IMR-90 (cell line): ENCODE results near the gene SRGAP3. TPM values are rescaled to one million over a fixed set of nuclear protein-coding genes. Genes with fewer than 3 reads are reported as not detected.

Experiments
- ATAC-seq: fragments of 200-7000 bp; cut with Tn5 transposase; 2 replicates; pipeline ENCODE4 v1.9.1; 2020; ENCODE audit warnings: low read depth, mild to moderate bottlenecking, moderate library complexity
- BruUV-seq: library from RNA; stranded (reverse); fragments of 400-500 nt; replicated peaks from 2 replicates; lab custom pipeline; 2021; lab: Mats Ljungman, UMichigan
- CTCF ChIA-PET: fragments of 300-600 bp; formaldehyde crosslinking; extraction: SDS; loops from one replicate; lab custom pipeline; 2021; ENCODE audit warnings: antibody characterized with exemption; lab: Yijun Ruan, JAX
- POLR2A ChIA-PET: fragments of 300-600 bp; sonication (Branson Sonifier 250); formaldehyde crosslinking; loops from one replicate; lab custom pipeline; 2022; ENCODE audit warnings: antibody characterized with exemption; ENCODE audit not compliant: unreplicated experiment; lab: Charles Lee
- DNase-seq: peaks from one replicate; pipeline ENCODE4 v3.0.0; 2013
- H2AFZ ChIP-seq: replicated peaks from 2 replicates; pipeline ENCODE3; 2013; ENCODE audit warnings: low read length, mild to moderate bottlenecking; ENCODE audit not compliant: poor library complexity
- H2AK5ac ChIP-seq: 2 replicates; pipeline ENCODE4 v1.6.1; 2013; ENCODE audit warnings: low read depth, low read length, inconsistent platforms
- H2AK9ac ChIP-seq: replicated peaks from 2 replicates; pipeline ENCODE3; 2013; ENCODE audit warnings: mild to moderate bottlenecking, low read depth, low read length, moderate library complexity; ENCODE audit not compliant: poor library complexity
- H2BK120ac ChIP-seq: 2 replicates; pipeline ENCODE4 v1.6.1; 2013; ENCODE audit warnings: low read depth, low read length, inconsistent platforms
- H2BK15ac ChIP-seq: 3 replicates; pipeline ENCODE4 v1.6.1; 2013; ENCODE audit warnings: low read depth, low read length, inconsistent platforms
- H2BK20ac ChIP-seq: 2 replicates; pipeline ENCODE4 v1.6.1; 2013; ENCODE audit warnings: low read depth, mild to moderate bottlenecking, inconsistent platforms, low read length, moderate library complexity
- H2BK5ac ChIP-seq: 2 replicates; pipeline ENCODE4 v1.6.1; 2013; ENCODE audit warnings: mild to moderate bottlenecking, low read depth, low read length, inconsistent platforms; ENCODE audit not compliant: poor library complexity, severe bottlenecking
- H3K14ac ChIP-seq: replicated peaks from 2 replicates; pipeline ENCODE4 v1.6.1; 2013; ENCODE audit warnings: low read depth, low read length, inconsistent platforms
- H3K18ac ChIP-seq: 2 replicates; pipeline ENCODE4 v1.6.1; 2013; ENCODE audit warnings: low read depth, low read length, control low read depth
- H3K23ac ChIP-seq: 2 replicates; pipeline ENCODE4 v1.6.1; 2013; ENCODE audit warnings: low read depth, low read length, inconsistent platforms
- H3K27ac ChIP-seq: 2 replicates; pipeline ENCODE4 v1.5.1; 2013; ENCODE audit warnings: mild to moderate bottlenecking, control low read depth, low read length; ENCODE audit not compliant: insufficient read depth
- H3K27me3 ChIP-seq: 2 replicates; pipeline ENCODE4 v1.6.1; 2013; ENCODE audit warnings: low read length; ENCODE audit not compliant: control insufficient read depth, insufficient read depth
- H3K36me3 ChIP-seq: 2 replicates; pipeline ENCODE4 v1.6.1; 2013; ENCODE audit warnings: low read length, mixed read lengths; ENCODE audit not compliant: control insufficient read depth, insufficient read depth
- H3K4ac ChIP-seq: 2 replicates; pipeline ENCODE4 v1.6.1; 2013; ENCODE audit warnings: low read depth, low read length, inconsistent platforms
- H3K4me1 ChIP-seq: 2 replicates; pipeline ENCODE4 v1.6.1; 2013; ENCODE audit warnings: low read length, mixed read lengths; ENCODE audit not compliant: control insufficient read depth, insufficient read depth
- H3K4me2 ChIP-seq: 2 replicates; pipeline ENCODE4 v1.6.1; 2013; ENCODE audit warnings: low read depth, mild to moderate bottlenecking, control low read depth, low read length, moderate library complexity
- H3K4me3 ChIP-seq: 2 replicates; pipeline ENCODE4 v1.5.1; 2013; ENCODE audit warnings: low read depth, mild to moderate bottlenecking, control low read depth, low read length, moderate library complexity; ENCODE audit not compliant: insufficient read depth
- H3K56ac ChIP-seq: 2 replicates; pipeline ENCODE4 v1.6.1; 2013; ENCODE audit warnings: low read length, inconsistent platforms; ENCODE audit not compliant: insufficient read depth; ENCODE audit errors: extremely low read depth
- H3K79me1 ChIP-seq, 2 experiments: 2 replicates each; pipeline ENCODE4 v1.6.1; 2013; ENCODE audit warnings: low read length in 2 of 2, inconsistent platforms in 1 of 2, low read depth in 1 of 2
- H3K9ac ChIP-seq: 2 replicates; pipeline ENCODE4 v1.6.1; 2013; ENCODE audit warnings: low read depth, low read length, control low read depth
- H3K9me1 ChIP-seq: 2 replicates; pipeline ENCODE4 v1.6.1; 2013; ENCODE audit warnings: low read length, inconsistent platforms; ENCODE audit not compliant: insufficient read depth
- H3K9me3 ChIP-seq: 2 replicates; pipeline ENCODE4 v1.6.1; 2013; ENCODE audit warnings: low read length; ENCODE audit not compliant: control insufficient read depth, insufficient read depth
- H4K20me1 ChIP-seq: 2 replicates; pipeline ENCODE4 v1.6.1; 2013; ENCODE audit warnings: low read length, inconsistent platforms; ENCODE audit not compliant: insufficient read depth
- H4K5ac ChIP-seq: 2 replicates; pipeline ENCODE4 v1.6.1; 2013; ENCODE audit warnings: mild to moderate bottlenecking, low read depth, low read length, control low read depth
- H4K8ac ChIP-seq, 2 experiments: 2 replicates each; pipeline ENCODE4 v1.6.1; 2013; ENCODE audit warnings: low read depth in 2 of 2, low read length in 2 of 2, control low read depth in 1 of 2, inconsistent platforms in 1 of 2
- H4K91ac ChIP-seq: 2 replicates; pipeline ENCODE4 v1.6.1; 2013; ENCODE audit warnings: low read depth, low read length, inconsistent platforms; ENCODE audit not compliant: insufficient read depth
- BHLHE40 ChIP-seq: fragments of 150-350 bp; IDR thresholded peaks from 2 replicates; pipeline ENCODE4 v1.6.1; 2016; ENCODE audit warnings: mild to moderate bottlenecking, low read depth, low read length
- CEBPB ChIP-seq: IDR thresholded peaks from 2 replicates; pipeline ENCODE4 v1.6.1; 2012; ENCODE audit warnings: low read depth, low read length, improper control_type of control experiment
- CHD1 ChIP-seq: IDR thresholded peaks from 2 replicates; pipeline ENCODE4 v1.6.1; 2012; ENCODE audit warnings: low read depth, low read length, improper control_type of control experiment
- FOS ChIP-seq: fragments of 150-350 bp; IDR thresholded peaks from 2 replicates; pipeline ENCODE4 v1.6.1; 2016; ENCODE audit warnings: low read depth, low read length
- MXI1 ChIP-seq: IDR thresholded peaks from 2 replicates; pipeline ENCODE4 v1.6.1; 2012; ENCODE audit warnings: low read depth, mild to moderate bottlenecking, low read length, moderate library complexity, borderline replicate concordance
- POLR2A ChIP-seq: IDR thresholded peaks from 2 replicates; pipeline ENCODE4 v1.6.1; 2012; ENCODE audit warnings: mild to moderate bottlenecking, low read depth, low read length
- RFX5 ChIP-seq: IDR thresholded peaks from 2 replicates; pipeline ENCODE4 v1.8.0; 2012; ENCODE audit warnings: low read depth, mild to moderate bottlenecking, low read length, moderate library complexity
- SMC3 ChIP-seq: fragments of 150-350 bp; IDR thresholded peaks from 2 replicates; pipeline ENCODE4 v1.6.1; 2016; ENCODE audit warnings: low read depth, mild to moderate bottlenecking, antibody characterized with exemption, low read length, moderate library complexity
- WGBS, 2 experiments: methylation state at CpG; one replicate each; pipeline versions ENCODE4 v1.1.5 to v1.1.7; 2013; ENCODE audit warnings: missing lambda C conversion rate in 2 of 2; ENCODE audit not compliant: insufficient read length in 1 of 2; ENCODE audit errors: extremely low coverage in 2 of 2; 5-methylcytosine and 5-hydroxymethylcytosine counted together
- dilution Hi-C: fragments of 300-500 bp; cut with HindIII; formaldehyde crosslinking; loops from one replicate; pipeline ENCODE4 v1.14.3; 2018; ENCODE audit warnings: low sequenced_read_pairs; ENCODE audit not compliant: unreplicated experiment
- in situ Hi-C: fragments of 300-500 bp; cut with MboI; formaldehyde crosslinking; loops from 3 replicates; pipeline ENCODE4 v1.14.3; 2019; ENCODE audit warnings: low sequenced_read_pairs, inconsistent platforms, mixed read lengths
- intact Hi-C: fragments of 100-400 bp; cut with micrococcal nuclease; formaldehyde crosslinking; loops from 2 replicates; pipeline ENCODE4 v1.10.0; 2022
- polyA plus RNA-seq, 3 experiments: library from polyadenylated mRNA; depleted of rRNA; stranded (reverse); fragments of >200 nt; gene quantifications; 2 replicates each; pipeline ENCODE4 v1.2.3, GENCODE V29; 2012; ENCODE audit warnings: low replicate concordance in 1 of 3
- total RNA-seq: library from RNA; depleted of rRNA; stranded (reverse); fragments of >200 nt; gene quantifications from 2 replicates; pipeline ENCODE4 v1.2.3, GENCODE V29; 2012
- TF ChIP-seq, protein P1 (sequence below): fragments of 150-350 bp; IDR thresholded peaks from 2 replicates; pipeline ENCODE4 v1.6.1; 2017; ENCODE audit warnings: mild to moderate bottlenecking, antibody characterized with exemption, low read length, low read depth
- TF ChIP-seq, protein P2 (sequence below): conservative IDR thresholded peaks from 2 replicates; pipeline ENCODE4 v1.5.1; 2012; ENCODE audit warnings: mild to moderate bottlenecking, low read depth, low read length, improper control_type of control experiment

SRGAP3 gene
- total and polyA plus RNA-seq, 2 of the 4 experiments (the other 2 are of a cell fraction): 0.68 to 1.4 TPM

DNA sequence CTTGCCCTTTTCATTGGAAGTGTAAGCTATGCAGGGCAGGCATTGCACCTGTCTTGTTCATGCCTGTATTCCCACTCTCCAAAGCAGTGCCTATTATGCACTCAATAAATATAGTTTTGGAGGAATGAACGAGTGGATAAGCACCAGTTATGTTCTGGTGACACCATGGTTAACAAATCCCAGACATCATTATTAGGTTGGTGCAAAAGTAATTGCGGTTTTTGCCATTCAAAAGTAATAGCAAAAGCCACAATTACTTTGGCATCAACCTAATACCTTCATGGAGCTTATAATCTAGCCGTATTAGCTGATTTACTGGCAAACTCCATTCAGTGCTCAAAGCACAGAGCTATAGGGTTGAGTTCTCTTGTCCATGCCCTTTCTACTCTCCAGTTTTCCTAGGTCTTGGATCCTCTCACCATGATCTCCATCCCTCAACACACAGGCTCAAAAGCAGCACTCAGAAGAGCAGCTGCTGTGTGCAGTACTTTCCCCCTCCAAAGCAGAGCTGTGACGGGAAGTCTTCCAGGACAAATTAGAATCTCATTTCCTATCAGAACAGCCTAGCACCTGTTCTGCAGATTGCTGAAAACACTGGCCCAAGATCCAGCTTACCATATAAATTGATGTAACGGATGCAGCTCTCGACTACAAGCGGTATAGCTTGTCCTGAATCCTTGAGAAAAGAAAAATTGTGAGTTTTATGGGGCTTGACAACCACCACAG lies 223.0 kb downstream of the SRGAP3 start:
- Histone ChIP-seq H3K9me1 (no peaks in the 10 kb centered on the region), H2AK9ac (no peak overlapping the region), H2BK120ac (no peak overlapping the region), H3K56ac (no peak overlapping the region), H2BK15ac (no peak overlapping the region), H4K91ac (no peak overlapping the region), H3K36me3 (no peaks in the 10 kb centered on the region), H4K8ac (no peak overlapping the region), H3K4me1 (peaks cover 4% of the 10 kb centered on the region; the same call in 1 of the 2 replicates), H3K4me3 (no peak overlapping the region), H3K9ac (no peak overlapping the region), H2AK5ac (no peak overlapping the region), H3K9me3 (no peaks in the 10 kb centered on the region), H3K79me1 (no peaks in the 10 kb centered on the region), H3K4ac (no peak overlapping the region), H3K18ac (no peak overlapping the region), H2AFZ (no peak overlapping the region), H4K20me1 (no peaks in the 10 kb centered on the region), H3K27me3 (no peaks in the 10 kb centered on the region; the same call in 1 of the 2 replicates), H3K4me2 (no peak overlapping the region), H3K14ac (no peak overlapping the region), H2BK5ac (no peak overlapping the region), H3K27ac (no peak overlapping the region), H3K23ac (no peak overlapping the region), H4K5ac (no peak overlapping the region), H2BK20ac (no peak overlapping the region)
- no TSS peak for BruUV-seq
- no peak for TF ChIP-seq FOS
- TF ChIP-seq, protein P1, sequence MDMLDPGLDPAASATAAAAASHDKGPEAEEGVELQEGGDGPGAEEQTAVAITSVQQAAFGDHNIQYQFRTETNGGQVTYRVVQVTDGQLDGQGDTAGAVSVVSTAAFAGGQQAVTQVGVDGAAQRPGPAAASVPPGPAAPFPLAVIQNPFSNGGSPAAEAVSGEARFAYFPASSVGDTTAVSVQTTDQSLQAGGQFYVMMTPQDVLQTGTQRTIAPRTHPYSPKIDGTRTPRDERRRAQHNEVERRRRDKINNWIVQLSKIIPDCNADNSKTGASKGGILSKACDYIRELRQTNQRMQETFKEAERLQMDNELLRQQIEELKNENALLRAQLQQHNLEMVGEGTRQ: no peak
- TF ChIP-seq BHLHE40: no peak
- no peak for TF ChIP-seq POLR2A
- TF ChIP-seq, protein P2, sequence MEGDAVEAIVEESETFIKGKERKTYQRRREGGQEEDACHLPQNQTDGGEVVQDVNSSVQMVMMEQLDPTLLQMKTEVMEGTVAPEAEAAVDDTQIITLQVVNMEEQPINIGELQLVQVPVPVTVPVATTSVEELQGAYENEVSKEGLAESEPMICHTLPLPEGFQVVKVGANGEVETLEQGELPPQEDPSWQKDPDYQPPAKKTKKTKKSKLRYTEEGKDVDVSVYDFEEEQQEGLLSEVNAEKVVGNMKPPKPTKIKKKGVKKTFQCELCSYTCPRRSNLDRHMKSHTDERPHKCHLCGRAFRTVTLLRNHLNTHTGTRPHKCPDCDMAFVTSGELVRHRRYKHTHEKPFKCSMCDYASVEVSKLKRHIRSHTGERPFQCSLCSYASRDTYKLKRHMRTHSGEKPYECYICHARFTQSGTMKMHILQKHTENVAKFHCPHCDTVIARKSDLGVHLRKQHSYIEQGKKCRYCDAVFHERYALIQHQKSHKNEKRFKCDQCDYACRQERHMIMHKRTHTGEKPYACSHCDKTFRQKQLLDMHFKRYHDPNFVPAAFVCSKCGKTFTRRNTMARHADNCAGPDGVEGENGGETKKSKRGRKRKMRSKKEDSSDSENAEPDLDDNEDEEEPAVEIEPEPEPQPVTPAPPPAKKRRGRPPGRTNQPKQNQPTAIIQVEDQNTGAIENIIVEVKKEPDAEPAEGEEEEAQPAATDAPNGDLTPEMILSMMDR: no peak
- no peak for TF ChIP-seq CEBPB
- no peak for TF ChIP-seq CHD1
- no peak for TF ChIP-seq MXI1
- no peak for TF ChIP-seq SMC3
- no peak for TF ChIP-seq RFX5
- DNase-seq (no peak), ATAC-seq (no peak)
- POLR2A ChIA-PET: no interaction called here
- dilution Hi-C loops: no loop called here
- no CpG with 5 or more reads among the region's 7 CpGs for WGBS, 2 experiments
- in situ Hi-C loops: no loop called here
- CTCF ChIA-PET: interaction anchor here (1.5 kb wide), 1 partner anchor 39 kb away, joined by 3 read pairs; no protein-coding TSS in a partner anchor
- intact Hi-C loops: no loop called here
